AG04449 (cell line): ENCODE measurements around the gene BCL2L14.

Experiments used
- CTCF ChIA-PET: fragments of 350-600 bp; formaldehyde crosslinking; extraction: SDS; loops from one replicate; lab custom pipeline; 2021; ENCODE audit warnings: antibody characterized with exemption; lab: Yijun Ruan, JAX
- POLR2A ChIA-PET: fragments of 400-600, 350-600 bp; formaldehyde crosslinking; extraction: SDS; loops from one replicate; lab custom pipeline; 2020; ENCODE audit warnings: antibody characterized with exemption, inconsistent platforms; lab: Yijun Ruan, JAX
- DNase-seq: peaks from one replicate; pipeline ENCODE4 v3.0.0-alpha.2; 2010; ENCODE audit warnings: low read depth, low spot score
- H3K4me3 ChIP-seq: 2 replicates; pipeline ENCODE4 v1.5.1; 2011; ENCODE audit warnings: low read depth, mild to moderate bottlenecking, control low read depth, low read length
- CTCF ChIP-seq: IDR thresholded peaks from one replicate; pipeline ENCODE4 v1.5.1; 2011; ENCODE audit warnings: mild to moderate bottlenecking, moderate library complexity, low read length, control low read depth, inconsistent platforms; ENCODE audit not compliant: insufficient read depth; ENCODE audit errors: missing control alignments

BCL2L14 gene

GRCh38 chr12:12083688-12084087 lies 12.9 kb downstream of the BCL2L14 start:
- no peak overlapping the region for H3K4me3 ChIP-seq
- no peak for DNase-seq
- TF ChIP-seq CTCF = no peak
- ChIA-PET CTCF (interaction anchor here (1.0 to 9.1 kb wide), 6 partner anchors 12 to 294 kb away, joined by 3 to 110 read pairs (median 4); no protein-coding TSS in a partner anchor), POLR2A (no interaction called here)

- ChIA-PET CTCF (interaction anchor here (1.8 to 3.8 kb wide), 2 partner anchors 9 to 242 kb away, joined by 4 to 18 read pairs; no protein-coding TSS in a partner anchor), POLR2A (no interaction called here)
- no peak for DNase-seq
- no peak for TF ChIP-seq CTCF
- no peak overlapping the region for H3K4me3 ChIP-seq
Observed at GRCh38 chr12:12086362-12086761, 15.6 kb downstream of the BCL2L14 start.

GRCh38 chr12:12086973-12087692 lies 16.4 kb downstream of the BCL2L14 start:
- CTCF ChIA-PET = interaction anchor here (1.1 to 3.8 kb wide), 5 partner anchors 10 to 248 kb away, joined by 3 to 18 read pairs (median 4); partner anchors contain the start of gene BCL2L14
- no peak for TF ChIP-seq CTCF

GRCh38 chr12:12087693-12088034 lies 16.9 kb downstream of the BCL2L14 start:
- CTCF ChIA-PET = interaction anchor here (1.1 to 3.8 kb wide), 5 partner anchors 10 to 247 kb away, joined by 3 to 18 read pairs (median 4); partner anchors contain the start of gene BCL2L14
- POLR2A ChIA-PET = no interaction called here
- TF ChIP-seq CTCF = no peak
- no peak for DNase-seq
- no peak overlapping the region for H3K4me3 ChIP-seq

More at GRCh38 chr12:12086973-12087692, 16.4 kb downstream of the BCL2L14 start:
- no peak overlapping the region for H3K4me3 ChIP-seq
- POLR2A ChIA-PET = no interaction called here
- no peak for DNase-seq

- TF ChIP-seq CTCF = no peak
- no peak overlapping the region for H3K4me3 ChIP-seq
- no peak for DNase-seq
- CTCF ChIA-PET = interaction anchor here (1.3 to 3.8 kb wide), 3 partner anchors 238 to 247 kb away, joined by 3 to 18 read pairs (median 4); no protein-coding TSS in a partner anchor
- POLR2A ChIA-PET = no interaction called here
Observed at GRCh38 chr12:12088147-12088546, 17.4 kb downstream of the BCL2L14 start.

- no peak for DNase-seq
- no peak for TF ChIP-seq CTCF
- no peak overlapping the region for H3K4me3 ChIP-seq
- ChIA-PET POLR2A (no interaction called here), CTCF (interaction anchor here (1.6 to 3.8 kb wide), 2 partner anchors 237 to 240 kb away, joined by 3 to 18 read pairs; no protein-coding TSS in a partner anchor)
Observed at GRCh38 chr12:12088761-12089160, 18.0 kb downstream of the BCL2L14 start.
